CD4-positive, alpha-beta T cell (primary cell): ENCODE measurements around the gene RAI14. TPM values are rescaled to one million over a fixed set of nuclear protein-coding genes. Genes with fewer than 3 reads are reported as not detected.

Experiments used
- ATAC-seq: fragments of 200-7000 bp; cut with Tn5 transposase; one replicate; pipeline ENCODE4 v1.10.0; 2022; ENCODE audit warnings: mild to moderate bottlenecking; ENCODE audit not compliant: poor library complexity
- CTCF ChIA-PET: fragments of 350-600 bp; sonication (Branson Sonifier 250); formaldehyde crosslinking; loops from one replicate; lab custom pipeline; 2021; ENCODE audit warnings: antibody characterized with exemption, inconsistent platforms; lab: Charles Lee
- POLR2A ChIA-PET: fragments of 350-600 bp; sonication (Branson Sonifier 250); formaldehyde crosslinking; loops from one replicate; lab custom pipeline; 2021; ENCODE audit warnings: antibody characterized with exemption, inconsistent platforms; lab: Charles Lee
- DNase-seq, 14 experiments: peaks; one replicate each; pipeline ENCODE4 v3.0.0-alpha.2; 2013 to 2020; ENCODE audit warnings: mixed read lengths in 2 of 14
- H3K27ac ChIP-seq, 2 donors: one replicate each; pipeline versions ENCODE4 v1.5.1 to v1.7.0; 2013; ENCODE audit warnings: low read length in 2 of 2, low read depth in 1 of 2, mild to moderate bottlenecking in 1 of 2
- H3K27me3 ChIP-seq, 2 experiments: 1 replicate in 1 of 2; 2 replicates in 1 of 2; pipeline versions ENCODE4 v1.6.1 to v1.7.0; 2013; ENCODE audit warnings: low read length in 2 of 2, control low read depth in 1 of 2, mild to moderate bottlenecking in 1 of 2, moderate library complexity in 1 of 2; ENCODE audit not compliant: insufficient read depth in 2 of 2, control insufficient read depth in 1 of 2
- H3K36me3 ChIP-seq: one replicate; pipeline ENCODE4 v1.6.1; 2013; ENCODE audit warnings: low read length, control low read depth; ENCODE audit not compliant: insufficient read depth
- H3K4me1 ChIP-seq: one replicate; pipeline ENCODE4 v1.6.1; 2013; ENCODE audit warnings: low read length, control low read depth; ENCODE audit not compliant: insufficient read depth
- H3K4me3 ChIP-seq: one replicate; pipeline ENCODE4 v1.5.1; 2013; ENCODE audit warnings: mild to moderate bottlenecking, low read length, moderate library complexity
- H3K9me3 ChIP-seq, 2 experiments: 1 replicate in 1 of 2; 2 replicates in 1 of 2; pipeline versions ENCODE4 v1.6.1 to v1.7.0; 2013; ENCODE audit warnings: low read length in 2 of 2, mild to moderate bottlenecking in 2 of 2, control low read depth in 1 of 2, moderate library complexity in 1 of 2; ENCODE audit not compliant: control insufficient read depth in 1 of 2, insufficient read depth in 1 of 2
- H3K27ac Mint-ChIP-seq: one replicate; pipeline ENCODE4 v1.8.0; 2020; ENCODE audit warnings: mixed read lengths
- H3K27me3 Mint-ChIP-seq: one replicate; pipeline ENCODE4 v1.8.0; 2021; ENCODE audit warnings: mixed read lengths
- H3K36me3 Mint-ChIP-seq: one replicate; pipeline ENCODE4 v1.8.0; 2021; ENCODE audit warnings: low read depth, mixed read lengths
- H3K4me1 Mint-ChIP-seq: one replicate; pipeline ENCODE4 v1.8.0; 2021; ENCODE audit warnings: low read depth, mixed read lengths
- H3K4me3 Mint-ChIP-seq: one replicate; pipeline ENCODE4 v1.8.0; 2020; ENCODE audit warnings: mild to moderate bottlenecking, mixed read lengths
- H3K9me3 Mint-ChIP-seq: one replicate; pipeline ENCODE4 v1.8.0; 2020; ENCODE audit warnings: mixed read lengths
- CTCF ChIP-seq: fragments of 200-600 bp; IDR thresholded peaks from one replicate; pipeline ENCODE4 v1.8.0; 2022; ENCODE audit warnings: antibody characterized with exemption, mild to moderate bottlenecking
- intact Hi-C, 2 experiments: fragments of 100-400 bp; cut with DNase I in 1 of 2; cut with micrococcal nuclease in 1 of 2; formaldehyde crosslinking; loops; one replicate each; pipeline versions ENCODE4 v1.15.1 to v1.9.0; 2023 to 2025; cut with DNase I, micrococcal nuclease
- total RNA-seq, 174 experiments: library from RNA in 2 of 174; stranded (reverse) in 2 of 174; gene quantifications; one replicate each; pipeline ENCODE4 v1.2.3 and lab custom pipeline; 2021 to 2026

Gene RAI14
- total RNA-seq, 2 experiments from 2014 or later = 0.20 to 0.60 TPM

- Histone ChIP-seq H3K9me3 (peaks cover 0 to 4% of the 10 kb centered on the region in 2 experiments), H3K36me3 (no peaks in the 10 kb centered on the region), H3K4me1 (peaks cover 18% of the 10 kb centered on the region), H3K27me3 (peaks cover 19 to 36% of the 10 kb centered on the region in 2 experiments), H3K27ac (no peak overlapping the region), H3K4me3 (no peak overlapping the region)
- H3K4me1 Mint-ChIP-seq = peaks cover 23% of the 10 kb centered on the region
- intact Hi-C loops = no loop called here
- no peaks in the 10 kb centered on the region for H3K9me3 Mint-ChIP-seq
- DNase-seq (no peak), ATAC-seq (no peak)
- ChIA-PET POLR2A (no interaction called here), CTCF (no interaction called here)
- H3K4me3 Mint-ChIP-seq = no peak overlapping the region
- H3K27me3 Mint-ChIP-seq = peaks cover 45% of the 10 kb centered on the region
- TF ChIP-seq CTCF = no peak
- no peak overlapping the region for H3K27ac Mint-ChIP-seq
- H3K36me3 Mint-ChIP-seq = peaks cover 4% of the 10 kb centered on the region
These were observed 3.0 kb downstream of the RAI14 start for GRCh38 chr5:34659168-34659567.

GRCh38 chr5:34660444-34660843, 4.3 kb downstream of the RAI14 start:
- H3K9me3 Mint-ChIP-seq = no peaks in the 10 kb centered on the region
- H3K4me3 ChIP-seq = no peak overlapping the region
- no peak overlapping the region for H3K27ac Mint-ChIP-seq
- H3K27ac ChIP-seq = no peak overlapping the region
- H3K27me3 Mint-ChIP-seq = peaks cover 44% of the 10 kb centered on the region
- H3K4me1 Mint-ChIP-seq = peaks cover 15% of the 10 kb centered on the region
- ChIA-PET CTCF (no interaction called here), POLR2A (no interaction called here)
- peaks cover 0 to 4% of the 10 kb centered on the region in 2 experiments for H3K9me3 ChIP-seq
- peaks cover 18% of the 10 kb centered on the region for H3K4me1 ChIP-seq
- no peak overlapping the region for H3K4me3 Mint-ChIP-seq
- H3K36me3 ChIP-seq = no peaks in the 10 kb centered on the region
- intact Hi-C loops = no loop called here
- no peak for TF ChIP-seq CTCF
- ATAC-seq (no peak), DNase-seq (no peak)
- peaks cover 19 to 36% of the 10 kb centered on the region in 2 experiments for H3K27me3 ChIP-seq
- H3K36me3 Mint-ChIP-seq = peaks cover 4% of the 10 kb centered on the region

- H3K27me3 Mint-ChIP-seq = peaks cover 26% of the 10 kb centered on the region
- no peak overlapping the region for H3K27ac Mint-ChIP-seq
- H3K27ac ChIP-seq = no peak overlapping the region
- no peaks in the 10 kb centered on the region for H3K36me3 Mint-ChIP-seq
- H3K9me3 Mint-ChIP-seq = no peaks in the 10 kb centered on the region
- ATAC-seq (no peak), DNase-seq (no peak)
- no peak overlapping the region for H3K4me3 ChIP-seq
- CTCF ChIA-PET = no interaction called here
- H3K4me1 ChIP-seq = no peaks in the 10 kb centered on the region
- no peaks in the 10 kb centered on the region for H3K36me3 ChIP-seq
- peaks cover 0 to 18% of the 10 kb centered on the region in 2 experiments for H3K27me3 ChIP-seq
- POLR2A ChIA-PET = no interaction called here
- no peak overlapping the region for H3K4me3 Mint-ChIP-seq
- H3K9me3 ChIP-seq = no peaks in the 10 kb centered on the region
- intact Hi-C loops = no loop called here
- H3K4me1 Mint-ChIP-seq = no peaks in the 10 kb centered on the region
- TF ChIP-seq CTCF = no peak
These were observed 7.8 kb downstream of the RAI14 start for GRCh38 chr5:34663771-34664496.
